GM18870 (cell line): ENCODE data around the gene GAP43.

Source experiments
- ATAC-seq: cut with Tn5 transposase; IDR thresholded peaks from one replicate; pipeline ENCODE4 v1.9.1; 2021; ENCODE audit warnings: moderate library complexity; ENCODE audit not compliant: unreplicated experiment

The GAP43 gene

GRCh38 chr3:115623044-115623868 is at the start of gene GAP43:
Gene GAP43, plus strand, starts transcription at chr3:115623510. Its CDS starts 180 bp downstream, at chr3:115623690.
- ATAC-seq: no peak

GRCh38 chr3:115576325-115576875 is 46.9 kb upstream of the GAP43 start:
- ATAC-seq: no peak

GRCh38 chr3:115577000-115577399 is 46.3 kb upstream of the GAP43 start:
- ATAC-seq: no peak

GRCh38 chr3:115578331-115578730 is 45.0 kb upstream of the GAP43 start:
- ATAC-seq: no peak

- no peak for ATAC-seq
Observed at GRCh38 chr3:115580566-115580965, 42.7 kb upstream of the GAP43 start.

GRCh38 chr3:115581362-115582135 is 41.8 kb upstream of the GAP43 start:
- no peak for ATAC-seq

- no peak for ATAC-seq
Observed at GRCh38 chr3:115588201-115589115, 34.9 kb upstream of the GAP43 start.

- no peak for ATAC-seq
Observed at GRCh38 chr3:115590873-115591272, 32.4 kb upstream of the GAP43 start.

- ATAC-seq: no peak
Observed at GRCh38 chr3:115595611-115596275, 27.6 kb upstream of the GAP43 start.

GRCh38 chr3:115598216-115598615 is 25.1 kb upstream of the GAP43 start:
- ATAC-seq: no peak

GRCh38 chr3:115602194-115602593 is 21.1 kb upstream of the GAP43 start:
- no peak for ATAC-seq

GRCh38 chr3:115611630-115612029 is 11.7 kb upstream of the GAP43 start:
- ATAC-seq: no peak

- no peak for ATAC-seq
Observed at GRCh38 chr3:115615001-115615814, 8.1 kb upstream of the GAP43 start.

GRCh38 chr3:115616461-115616860 is 6.8 kb upstream of the GAP43 start:
- ATAC-seq: no peak

- ATAC-seq: no peak
Observed at GRCh38 chr3:115617591-115617990, 5.7 kb upstream of the GAP43 start.

GRCh38 chr3:115624029-115624741 is 875 bp downstream of the GAP43 start:
- ATAC-seq: no peak

- ATAC-seq: no peak
Observed at GRCh38 chr3:115624901-115625300, 1.6 kb downstream of the GAP43 start.

GRCh38 chr3:115626006-115626409 is 2.7 kb downstream of the GAP43 start:
- ATAC-seq: no peak

- no peak for ATAC-seq
Observed at GRCh38 chr3:115626721-115627120, 3.4 kb downstream of the GAP43 start.
